ENCODE measurements around the gene THOC7. TPM values are rescaled to one million over a fixed set of nuclear protein-coding genes. Genes with fewer than 3 reads are reported as not detected.
A peak's percentile ranks its signal among the peaks of the same experiment; 100 is the strongest.

Gene THOC7
- total RNA-seq, 4 donors from 2014 or later, result 39.2 to 68.7 (median 41.8) TPM

- DNase-seq (ENCODE audit: low spot score), result no peak
- ATAC-seq (ENCODE audit: low FRiP score), result no peak
- TF ChIP-seq CTCF (IDR thresholded peaks at IDR 0.05), result no peak
Observed at GRCh38 chr3:63800097-63800496, 63.5 kb downstream of the THOC7 start.

- no peak for TF ChIP-seq CTCF (IDR thresholded peaks at IDR 0.05)
- DNase-seq (ENCODE audit: low spot score) (no peak), ATAC-seq (ENCODE audit: low FRiP score) (no peak)
Observed at GRCh38 chr3:63798949-63799348, 64.7 kb downstream of the THOC7 start.

GRCh38 chr3:63798544-63798943 lies 65.1 kb downstream of the THOC7 start:
- ATAC-seq (ENCODE audit: low FRiP score), result no peak
- no peak for DNase-seq (ENCODE audit: low spot score)
- no peak for TF ChIP-seq CTCF (IDR thresholded peaks at IDR 0.05)

GRCh38 chr3:63795438-63795837 lies 68.2 kb downstream of the THOC7 start:
- ATAC-seq (ENCODE audit: low FRiP score) (no peak), DNase-seq (ENCODE audit: low spot score) (no peak)
- no peak for TF ChIP-seq CTCF (IDR thresholded peaks at IDR 0.05)

- ATAC-seq (ENCODE audit: low FRiP score) (peak; percentile 64), DNase-seq (ENCODE audit: low spot score) (no peak)
- no peak for TF ChIP-seq CTCF (IDR thresholded peaks at IDR 0.05)
Observed at GRCh38 chr3:63791974-63792373, 71.6 kb downstream of the THOC7 start.

Small RNA genes lying within 50 kb of the gene (small RNA-seq; reads per million reads assigned to genes)
- gene SCAANT1, result not detected

Other genes starting within 250 kb of the THOC7 start
- gene SNTN, start 211.1 kb downstream of the THOC7 start, total RNA-seq, result not detected
- not detected for gene C3orf49, start 44.5 kb downstream of the THOC7 start, total RNA-seq
- gene ATXN7, start 62 bp upstream of the THOC7 start, total RNA-seq, result 10 to 100 TPM; 22.5 to 74.5 (median 31.1) TPM
- not detected for gene SCAANT1, start 48.6 kb upstream of the THOC7 start, total RNA-seq
- 10 to 100 TPM; 52.8 to 86.2 (median 53.4) TPM for gene PSMD6, start 159.7 kb upstream of the THOC7 start, total RNA-seq

All from omental fat pad (tissue), 4 donors.